ENCODE measurements around the gene F8. TPM values are rescaled to one million over a fixed set of nuclear protein-coding genes. Genes with fewer than 3 reads are reported as not detected.
"Not testable (repeated sequence)": the region's sequence is repeated elsewhere in the genome, so short reads cannot be mapped to it uniquely, and the experiment has no call there.

Gene F8
- total and polyA plus RNA-seq, 9 of the 15 experiments (the other 6 are each of a cell fraction or from before 2014, with no cell fraction given), result 0.41 to 3.8 (median 0.91) TPM

- 7% methylated on average over 7 of the region's 11 CpGs for WGBS (ENCODE audit: insufficient coverage, low coverage, missing lambda C conversion rate)
- H3K79me2 ChIP-seq (ENCODE audit: control insufficient read depth, insufficient read depth, low read length); H3K27ac ChIP-seq (ENCODE audit: extremely low read depth, low read depth, low read length); intact Hi-C loops (cut with micrococcal nuclease); H3K4me2 ChIP-seq (ENCODE audit: insufficient read depth, low read length); H3K9me3 ChIP-seq (replicated peaks; ENCODE audit: control insufficient read depth, insufficient read depth, low read depth, low read length); H2AFZ ChIP-seq (ENCODE audit: low read depth, low read length); ATAC-seq; FAIRE-seq; H3K27me3 ChIP-seq (ENCODE audit: control insufficient read depth in 2 of 2, insufficient read depth in 2 of 2, low read length in 2 of 2); BruUV-seq (replicated peaks); H3K4me1 ChIP-seq (replicated peaks in 1 of 2; ENCODE audit: control insufficient read depth in 2 of 2, insufficient read depth in 2 of 2, low read length in 2 of 2); H3K36me3 ChIP-seq (ENCODE audit: control insufficient read depth, insufficient read depth, low read length); H3K4me3 ChIP-seq; H4K20me1 ChIP-seq (replicated peaks; ENCODE audit: control insufficient read depth, insufficient read depth, low read length); H3K9ac ChIP-seq (ENCODE audit: insufficient read depth in 1 of 2, low read depth in 2 of 2, low read length in 2 of 2); CTCF ChIA-PET (ENCODE audit: low intra/inter-chr PET ratio); in situ Hi-C loops (cut with MboI); POLR2A ChIA-PET; H3K9me1 ChIP-seq (ENCODE audit: control insufficient read depth, insufficient read depth, low read length); TF ChIP-seq TEAD4 (CRISPR knock-in tag; IDR thresholded peaks at IDR 0.05; ENCODE audit: borderline replicate concordance): not testable (repeated sequence)
- DNase-seq (ENCODE audit: extremely low read depth in 1 of 4, low spot score in 3 of 4), result peak in 1 of 4 experiments; percentile 25
- TF ChIP-seq TCF3 (CRISPR knock-in tag; IDR thresholded peaks at IDR 0.05), result peak; percentile 76
- peak; percentile 72 for TF ChIP-seq TAL1 (IDR thresholded peaks at IDR 0.05)
- peak; percentile 76 for TF ChIP-seq ARID1B (IDR thresholded peaks at IDR 0.05)
- TF ChIP-seq CBFA2T3 (IDR thresholded peaks at IDR 0.05), result peak; percentile 83
- TF ChIP-seq TRIM24 (IDR thresholded peaks at IDR 0.05), result peak; percentile 81 to 83
- 0 out of 2 replicates have a peak, but pooled peaks have one; percentile 17 for TF ChIP-seq DPF2 (IDR thresholded peaks at IDR 0.05)
- TF ChIP-seq SMAD4 (CRISPR knock-in tag; conservative IDR thresholded peaks at IDR 0.05), result peak; percentile 78
- TF ChIP-seq NFIC (IDR thresholded peaks at IDR 0.05), result 0 out of 2 replicates have a peak, but pooled peaks have one; percentile 13
- TF ChIP-seq MTA2 (IDR thresholded peaks at IDR 0.05; ENCODE audit: low read depth), result peak; percentile 40; the same call in 1 of the 2 replicates
- peak; percentile 48 for TF ChIP-seq SMARCA4 (IDR thresholded peaks at IDR 0.05)
- TF ChIP-seq SOX6 (IDR thresholded peaks at IDR 0.05), result peak; percentile 73
- TF ChIP-seq MNT (conservative IDR thresholded peaks at IDR 0.05), result peak; percentile 18 to 30; a peak in 1 of 4 replicates
- TF ChIP-seq CBFA2T2 (conservative IDR thresholded peaks at IDR 0.05), result peak; percentile 78
- peak; percentile 28; the same call in 1 of the 2 replicates for TF ChIP-seq CTBP1 (IDR thresholded peaks at IDR 0.05; ENCODE audit: borderline replicate concordance)
- peak; percentile 57; the same call in 1 of the 2 replicates for TF ChIP-seq TEAD4 (IDR thresholded peaks at IDR 0.05; ENCODE audit: low read length)
- peak; percentile 80 for TF ChIP-seq MAX (CRISPR knock-in tag; IDR thresholded peaks at IDR 0.05)
- TF ChIP-seq NCOR1 (IDR thresholded peaks at IDR 0.05), result peak; percentile 65
- peak; percentile 62 for TF ChIP-seq CXXC5 (CRISPR knock-in tag; IDR thresholded peaks at IDR 0.05)
- 0 out of 2 replicates have a peak, but pooled peaks have one; percentile 28 for TF ChIP-seq SPI1 (IDR thresholded peaks at IDR 0.05; ENCODE audit: borderline replicate concordance, low read depth, low read length)
- TF ChIP-seq GATA2 (CRISPR knock-in tag; IDR thresholded peaks at IDR 0.05), result peak; percentile 57; the same call in 1 of the 2 replicates
- TF ChIP-seq SMARCE1 (IDR thresholded peaks at IDR 0.05), result peak; percentile 41; the same call in 1 of the 2 replicates
Measured at GRCh38 chrX:154910528-154910927, 112.0 kb downstream of the F8 start.

Measured in K562 (cell line).